DND-41 (cell line): ENCODE data around the gene PTH2R.
"Not testable (repeated sequence)": the region's sequence is repeated elsewhere in the genome, so short reads cannot be mapped to it uniquely, and the experiment has no call there.

ENCODE experiments used
- ATAC-seq: fragments of 200-7000 bp; cut with Tn5 transposase; 3 replicates; pipeline ENCODE4 v1.9.1; 2021; ENCODE audit warnings: low read depth; ENCODE audit not compliant: insufficient read depth
- DNase-seq: peaks from one replicate; pipeline ENCODE4 v3.0.0-alpha.2; 2020
- H2AFZ ChIP-seq: 2 replicates; pipeline ENCODE4 v1.6.0; 2012; ENCODE audit warnings: low read depth, low read length
- H3K27ac ChIP-seq: 2 replicates; pipeline ENCODE4 v1.5.1; 2012; ENCODE audit warnings: low read length, inconsistent platforms
- H3K27me3 ChIP-seq: fragments of 200-600 bp; sonication (generic); 2 replicates; pipeline ENCODE4 v1.6.0; 2012; ENCODE audit warnings: low read length, mild to moderate bottlenecking, inconsistent platforms; ENCODE audit not compliant: insufficient read depth, poor library complexity
- H3K36me3 ChIP-seq: 2 replicates; pipeline ENCODE4 v1.5.1; 2012; ENCODE audit warnings: low read length, inconsistent platforms; ENCODE audit not compliant: insufficient read depth
- H3K4me1 ChIP-seq: 2 replicates; pipeline ENCODE4 v1.5.1; 2012; ENCODE audit warnings: mild to moderate bottlenecking, low read length; ENCODE audit not compliant: insufficient read depth
- H3K4me2 ChIP-seq: 2 replicates; pipeline ENCODE4 v1.6.0; 2012; ENCODE audit warnings: mild to moderate bottlenecking, moderate library complexity, low read length, inconsistent platforms; ENCODE audit not compliant: insufficient read depth
- H3K4me3 ChIP-seq, 2 experiments: fragments of 200-600 bp in 1 of 2; shearing (Covaris generic) in 1 of 2; 2 replicates each; pipeline ENCODE4 v1.5.1; 2012 to 2016; ENCODE audit warnings: inconsistent platforms in 2 of 2, low read length in 2 of 2, mild to moderate bottlenecking in 2 of 2, low read depth in 1 of 2, moderate library complexity in 1 of 2
- H3K79me2 ChIP-seq: 2 replicates; pipeline ENCODE4 v1.6.0; 2012; ENCODE audit warnings: low read length, inconsistent platforms; ENCODE audit not compliant: insufficient read depth
- H3K9ac ChIP-seq: 2 replicates; pipeline ENCODE4 v1.6.0; 2012; ENCODE audit warnings: low read depth, mild to moderate bottlenecking, inconsistent platforms, low read length, moderate library complexity
- H3K9me3 ChIP-seq: 2 replicates; pipeline ENCODE4 v1.5.1; 2012; ENCODE audit warnings: low read length, moderate library complexity, mild to moderate bottlenecking, inconsistent platforms; ENCODE audit not compliant: insufficient read depth, severe bottlenecking
- H4K20me1 ChIP-seq: 2 replicates; pipeline ENCODE4 v1.6.0; 2012; ENCODE audit warnings: low read length; ENCODE audit not compliant: insufficient read depth
- EZH2 ChIP-seq: IDR thresholded peaks from 3 replicates; pipeline ENCODE4 v1.6.1; 2012; ENCODE audit warnings: borderline replicate concordance, low read depth, mild to moderate bottlenecking, moderate library complexity, low read length, inconsistent platforms; ENCODE audit not compliant: severe bottlenecking
- TF ChIP-seq, protein P1 (sequence below): IDR thresholded peaks from 2 replicates; pipeline ENCODE4 v1.5.1; 2012; ENCODE audit warnings: borderline replicate concordance, low read length, moderate library complexity, mild to moderate bottlenecking; ENCODE audit not compliant: poor library complexity, severe bottlenecking; ENCODE audit errors: extremely low read depth

Gene PTH2R

DNA sequence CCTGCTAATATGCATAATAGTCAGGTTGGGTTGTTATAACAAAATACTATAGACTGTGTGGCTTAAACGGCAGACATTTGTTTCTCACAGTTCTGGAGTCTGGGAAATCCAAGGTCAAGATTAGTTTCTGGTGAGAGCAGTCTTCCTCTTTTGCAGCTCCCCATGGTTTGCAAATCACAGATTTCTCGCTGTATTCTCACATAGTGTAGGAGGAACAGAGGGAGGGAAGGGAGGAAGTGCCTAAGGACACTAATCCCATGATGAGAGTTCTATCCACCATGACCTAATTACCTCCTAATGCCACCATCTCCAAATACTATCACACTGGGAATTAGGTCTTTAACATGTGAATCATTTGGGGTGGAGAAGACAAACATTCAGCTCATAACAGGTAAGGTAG is 20.1 kb upstream of the PTH2R start:
- H4K20me1 ChIP-seq = no peaks in the 10 kb centered on the region
- H3K9ac ChIP-seq = no peak overlapping the region
- no peaks in the 10 kb centered on the region for H3K79me2 ChIP-seq
- no peak overlapping the region for H3K4me3 ChIP-seq
- H3K4me1 ChIP-seq = no peaks in the 10 kb centered on the region
- H3K27me3 ChIP-seq = peaks cover 5% of the 10 kb centered on the region
- H3K4me2 ChIP-seq = no peak overlapping the region
- TF ChIP-seq EZH2 = no peak
- TF ChIP-seq, protein P1, sequence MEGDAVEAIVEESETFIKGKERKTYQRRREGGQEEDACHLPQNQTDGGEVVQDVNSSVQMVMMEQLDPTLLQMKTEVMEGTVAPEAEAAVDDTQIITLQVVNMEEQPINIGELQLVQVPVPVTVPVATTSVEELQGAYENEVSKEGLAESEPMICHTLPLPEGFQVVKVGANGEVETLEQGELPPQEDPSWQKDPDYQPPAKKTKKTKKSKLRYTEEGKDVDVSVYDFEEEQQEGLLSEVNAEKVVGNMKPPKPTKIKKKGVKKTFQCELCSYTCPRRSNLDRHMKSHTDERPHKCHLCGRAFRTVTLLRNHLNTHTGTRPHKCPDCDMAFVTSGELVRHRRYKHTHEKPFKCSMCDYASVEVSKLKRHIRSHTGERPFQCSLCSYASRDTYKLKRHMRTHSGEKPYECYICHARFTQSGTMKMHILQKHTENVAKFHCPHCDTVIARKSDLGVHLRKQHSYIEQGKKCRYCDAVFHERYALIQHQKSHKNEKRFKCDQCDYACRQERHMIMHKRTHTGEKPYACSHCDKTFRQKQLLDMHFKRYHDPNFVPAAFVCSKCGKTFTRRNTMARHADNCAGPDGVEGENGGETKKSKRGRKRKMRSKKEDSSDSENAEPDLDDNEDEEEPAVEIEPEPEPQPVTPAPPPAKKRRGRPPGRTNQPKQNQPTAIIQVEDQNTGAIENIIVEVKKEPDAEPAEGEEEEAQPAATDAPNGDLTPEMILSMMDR = no peak
- H2AFZ ChIP-seq = no peak overlapping the region
- H3K36me3 ChIP-seq = no peaks in the 10 kb centered on the region
- no peaks in the 10 kb centered on the region for H3K9me3 ChIP-seq
- DNase-seq (no peak), ATAC-seq (no peak)
- no peak overlapping the region for H3K27ac ChIP-seq

DNA sequence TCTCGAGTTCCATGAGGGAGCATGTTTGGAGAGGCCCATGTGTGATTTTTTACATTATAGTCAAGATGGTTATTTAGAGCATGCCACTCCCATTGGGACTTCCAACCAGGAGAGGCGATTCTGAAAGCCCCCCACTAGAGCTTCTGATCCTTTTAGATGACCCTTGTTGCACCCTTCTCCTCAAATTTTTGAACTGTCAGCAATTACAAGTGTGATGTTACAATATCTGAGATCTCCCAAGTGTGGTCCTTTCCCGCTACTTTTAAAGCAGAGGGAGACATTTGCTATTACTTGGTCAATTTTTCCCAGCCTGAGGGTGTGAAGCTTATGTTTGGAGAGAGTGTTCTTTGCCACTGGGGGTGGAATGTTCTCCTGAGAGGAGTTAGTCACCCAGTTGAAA is 16.7 kb upstream of the PTH2R start:
- Histone ChIP-seq H3K79me2 (no peaks in the 10 kb centered on the region), H3K4me2 (no peak overlapping the region), H3K9me3 (peaks cover 10% of the 10 kb centered on the region), H3K27ac (no peak overlapping the region), H4K20me1 (no peaks in the 10 kb centered on the region), H3K4me1 (no peaks in the 10 kb centered on the region), H3K9ac (no peak overlapping the region), H2AFZ (no peak overlapping the region), H3K36me3 (no peaks in the 10 kb centered on the region), H3K27me3 (no peaks in the 10 kb centered on the region), H3K4me3 (no peak overlapping the region)
- ATAC-seq (no peak), DNase-seq (no peak)
- TF ChIP-seq, protein P1 = no peak
- no peak for TF ChIP-seq EZH2

DNA sequence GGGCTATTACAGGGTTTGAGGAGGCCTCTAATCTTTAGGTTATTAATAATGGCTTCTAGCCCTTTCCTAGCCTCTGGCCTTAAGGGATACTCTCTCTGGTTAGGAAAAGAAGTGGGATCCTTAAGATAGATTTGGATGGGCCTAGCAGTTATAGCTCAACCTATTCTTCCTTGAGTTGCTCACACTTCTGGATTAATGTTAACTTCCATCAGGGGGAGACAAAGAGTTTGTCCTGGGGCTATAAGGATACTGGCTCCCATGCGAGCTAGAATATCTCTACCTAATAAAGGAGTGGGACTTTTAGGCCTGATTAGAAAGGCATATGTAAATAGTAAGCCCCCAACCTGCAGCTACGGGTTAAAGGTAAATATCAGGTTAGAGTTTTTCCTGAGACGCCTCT is 14.3 kb upstream of the PTH2R start:
- H3K27me3 ChIP-seq = no peaks in the 10 kb centered on the region
- no peaks in the 10 kb centered on the region for H4K20me1 ChIP-seq
- no peak overlapping the region for H3K4me2 ChIP-seq
- no peak overlapping the region for H3K9ac ChIP-seq
- H3K27ac ChIP-seq = no peak overlapping the region
- no peaks in the 10 kb centered on the region for H3K79me2 ChIP-seq
- H3K36me3 ChIP-seq = no peaks in the 10 kb centered on the region
- H3K4me1 ChIP-seq = no peaks in the 10 kb centered on the region
- ATAC-seq (no peak), DNase-seq (no peak)
- no peak overlapping the region for H3K4me3 ChIP-seq
- H3K9me3 ChIP-seq = peaks cover 10% of the 10 kb centered on the region
- TF ChIP-seq, protein P1 = peak; percentile 14
- no peak for TF ChIP-seq EZH2
- no peak overlapping the region for H2AFZ ChIP-seq

DNA sequence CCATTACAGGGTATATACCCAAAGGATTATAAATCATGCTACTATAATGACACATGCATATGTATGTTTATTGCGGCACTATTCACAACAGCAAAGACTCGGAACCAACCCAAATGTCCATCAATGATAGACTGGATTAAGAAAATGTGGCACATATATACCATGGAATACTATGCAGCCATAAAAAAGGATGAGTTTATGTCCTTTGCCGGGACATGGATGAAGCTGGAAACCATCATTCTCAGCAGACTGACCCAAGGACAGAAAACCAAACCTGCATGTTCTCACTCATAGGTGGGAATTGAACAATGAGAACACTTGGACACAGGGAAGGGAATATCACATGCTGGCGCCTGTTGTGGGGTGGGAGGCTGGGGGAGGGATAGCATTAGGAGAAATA is 9.8 kb upstream of the PTH2R start:
- not testable (repeated sequence) for H3K4me3 ChIP-seq, H3K4me2 ChIP-seq, H3K27me3 ChIP-seq, H4K20me1 ChIP-seq, H3K27ac ChIP-seq, H3K9ac ChIP-seq, H3K36me3 ChIP-seq, H3K4me1 ChIP-seq, H2AFZ ChIP-seq, DNase-seq, H3K9me3 ChIP-seq, ATAC-seq, H3K79me2 ChIP-seq
